Erythroblast (primary cell): ENCODE data around the gene PAX8.

Experiments
- GATA1 ChIP-seq: IDR thresholded peaks from 2 replicates; pipeline ENCODE4 v1.6.1; 2011; ENCODE audit warnings: low read depth, mild to moderate bottlenecking, control low read depth, low read length, moderate library complexity
- POLR2A ChIP-seq: IDR thresholded peaks from 2 replicates; pipeline ENCODE4 v1.6.1; 2011; ENCODE audit warnings: mild to moderate bottlenecking, low read length

DNA sequence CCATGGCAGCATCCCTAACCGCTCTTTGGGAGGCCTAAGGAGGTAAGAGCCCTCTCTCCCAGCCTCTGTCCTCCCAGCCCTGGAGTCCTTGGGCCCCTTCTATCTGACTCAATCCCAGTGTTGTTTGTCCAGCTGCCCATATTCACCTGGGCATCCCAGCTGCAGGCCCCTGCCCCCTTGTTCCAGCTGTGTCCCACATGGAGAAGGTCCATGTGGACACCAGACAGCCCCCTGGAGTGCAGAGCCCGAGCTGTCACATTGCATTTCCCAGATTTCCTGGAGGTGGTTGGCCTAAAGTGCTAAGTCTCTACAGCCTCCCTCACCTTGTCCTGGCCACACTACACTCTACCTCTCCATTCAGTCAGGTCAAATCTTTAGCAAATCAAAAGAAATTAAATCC, 62.4 kb downstream of the PAX8 start:
- TF ChIP-seq POLR2A (no peak), GATA1 (no peak)
